T-helper 9 cell (primary cell): ENCODE data around the gene ITGB4.

Experiments
- DNase-seq: peaks from one replicate; pipeline ENCODE4 v3.0.0-alpha.2; 2020

Gene ITGB4

DNA sequence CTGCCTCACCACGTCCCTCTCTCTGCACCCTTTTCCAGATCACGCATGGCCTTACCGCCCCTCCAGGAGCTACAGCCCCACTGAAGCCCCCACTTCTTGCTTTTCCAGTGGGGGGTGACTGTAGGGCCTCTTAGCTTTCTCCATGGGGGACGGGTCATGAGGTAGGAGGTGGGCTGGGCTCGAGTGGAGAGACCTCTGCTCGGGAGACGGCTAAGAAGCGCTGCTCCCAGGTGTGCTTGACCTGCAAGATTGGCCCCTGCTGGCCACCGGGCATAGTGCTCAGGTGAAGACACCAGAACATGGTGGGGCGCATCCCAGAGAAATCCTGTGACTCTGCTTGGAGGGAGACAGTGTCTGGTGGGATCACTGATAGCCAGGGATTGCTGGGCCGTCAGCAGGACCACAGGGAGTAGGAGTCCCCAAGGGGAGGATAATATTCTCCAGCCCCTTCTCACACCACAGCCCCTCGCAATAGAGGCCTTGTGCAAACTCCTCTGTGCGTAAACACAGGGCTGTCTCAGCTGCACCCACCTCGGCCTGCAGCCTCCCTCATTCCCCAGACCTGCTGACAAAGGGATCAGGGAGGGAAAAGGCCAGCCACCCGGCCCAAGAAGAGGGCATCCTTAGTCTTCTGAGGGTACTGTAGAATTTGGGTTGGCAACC, 52.7 kb downstream of the ITGB4 start:
- DNase-seq: no peak

DNA sequence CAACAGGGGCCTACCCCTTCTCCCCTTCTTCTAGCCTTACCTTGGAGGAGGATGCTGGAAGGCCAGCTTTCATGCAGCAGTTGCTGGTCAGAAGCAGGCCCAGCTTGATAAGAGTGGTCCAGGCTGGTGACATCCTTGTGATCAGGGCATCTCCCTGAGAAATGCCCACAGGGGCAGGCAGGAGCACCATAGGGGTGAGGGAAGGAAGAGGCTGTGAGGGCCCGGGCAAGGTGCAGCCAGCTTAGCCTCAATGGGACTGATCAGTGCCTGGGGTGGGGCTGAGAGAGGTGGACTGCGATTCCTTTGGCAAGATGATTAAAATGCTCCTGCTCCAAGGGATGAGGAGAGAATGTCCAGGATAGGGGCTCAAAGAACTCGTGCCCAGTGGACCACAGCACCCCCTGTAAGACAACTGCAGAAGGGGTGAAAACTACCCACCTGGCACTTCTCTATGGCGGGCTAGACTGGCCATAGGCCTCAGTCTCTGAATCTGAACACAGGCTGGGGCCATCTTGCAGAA, 53.3 kb downstream of the ITGB4 start:
- no peak for DNase-seq

DNA sequence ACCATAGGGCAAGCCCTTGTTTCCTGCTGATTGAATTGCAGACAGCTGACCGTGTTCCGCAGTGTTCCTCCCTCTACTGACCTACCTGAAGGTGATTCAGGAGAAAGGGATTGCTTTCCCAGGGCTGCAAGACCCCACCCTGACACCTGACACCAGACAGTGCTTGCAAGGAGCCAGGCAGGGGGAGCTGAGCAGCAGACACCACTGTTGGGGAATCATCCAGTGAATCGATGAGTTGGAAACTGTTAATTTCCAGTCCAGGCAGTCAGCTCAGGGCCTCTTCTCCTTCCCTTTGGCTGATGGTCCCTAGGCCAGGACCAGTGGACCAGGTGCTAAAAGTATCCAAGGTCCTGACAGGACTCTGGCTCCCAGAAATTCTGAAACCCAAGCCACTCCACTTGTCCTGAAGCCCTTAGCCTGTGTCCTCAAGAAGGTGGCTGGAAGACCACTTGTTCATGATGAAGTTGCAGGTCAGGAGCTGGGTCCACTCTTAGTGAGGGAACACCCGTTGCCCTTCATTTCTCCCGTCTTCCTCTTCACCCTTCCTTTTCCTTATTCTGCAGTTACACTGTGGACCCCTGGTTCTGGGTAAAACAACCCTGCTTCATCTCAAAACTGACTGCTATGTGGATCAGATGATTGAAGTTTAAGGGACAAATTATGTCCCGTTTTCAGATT, 53.9 kb downstream of the ITGB4 start:
- no peak for DNase-seq

DNA sequence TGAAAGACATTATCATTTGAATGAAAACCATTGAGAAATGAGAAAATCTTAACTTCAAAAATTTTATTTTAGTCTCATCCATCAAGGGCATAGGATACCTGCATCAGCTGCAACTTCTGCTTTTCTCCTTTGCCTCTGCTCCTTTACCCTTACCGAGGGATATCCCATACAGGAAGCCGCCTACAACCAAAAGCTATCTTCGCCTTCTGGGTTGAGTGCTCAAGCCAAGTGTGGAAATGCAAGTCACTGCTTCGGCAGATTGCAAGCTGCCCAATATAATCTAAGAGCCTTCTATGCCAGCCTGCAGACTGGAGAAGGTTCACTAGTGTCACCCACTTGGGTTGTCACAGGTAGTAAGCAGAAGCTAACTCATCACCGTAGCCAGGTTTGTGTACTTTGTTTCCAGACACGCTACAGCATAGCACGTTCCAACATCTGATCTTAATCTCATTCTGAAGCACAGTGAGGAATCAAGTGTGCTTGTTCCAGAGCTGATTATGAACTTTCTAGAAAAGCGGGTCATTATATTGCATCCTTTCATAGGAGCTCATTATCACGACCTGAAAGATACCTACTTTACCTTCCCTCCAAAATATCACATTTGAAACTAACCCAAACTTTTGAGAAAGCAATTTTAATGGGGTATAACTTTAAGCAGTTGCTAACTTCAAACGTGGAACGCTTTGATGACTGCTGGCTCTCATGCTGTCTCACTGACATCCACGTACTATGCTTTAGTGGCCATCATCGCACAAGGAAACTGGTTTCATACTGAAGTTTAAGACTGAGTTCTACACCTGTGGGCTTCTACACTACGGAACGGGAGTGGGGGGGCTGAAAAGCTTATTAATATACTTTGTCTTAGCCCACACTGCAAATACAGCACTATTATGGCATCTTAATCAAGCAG, 55.4 kb downstream of the ITGB4 start:
- DNase-seq: no peak

- no peak for DNase-seq
These were observed 56.1 kb downstream of the ITGB4 start for GRCh38 chr17:75777296-75777922.

- peak; percentile 16 for DNase-seq
These were observed 57.0 kb downstream of the ITGB4 start for GRCh38 chr17:75778066-75778860.

DNA sequence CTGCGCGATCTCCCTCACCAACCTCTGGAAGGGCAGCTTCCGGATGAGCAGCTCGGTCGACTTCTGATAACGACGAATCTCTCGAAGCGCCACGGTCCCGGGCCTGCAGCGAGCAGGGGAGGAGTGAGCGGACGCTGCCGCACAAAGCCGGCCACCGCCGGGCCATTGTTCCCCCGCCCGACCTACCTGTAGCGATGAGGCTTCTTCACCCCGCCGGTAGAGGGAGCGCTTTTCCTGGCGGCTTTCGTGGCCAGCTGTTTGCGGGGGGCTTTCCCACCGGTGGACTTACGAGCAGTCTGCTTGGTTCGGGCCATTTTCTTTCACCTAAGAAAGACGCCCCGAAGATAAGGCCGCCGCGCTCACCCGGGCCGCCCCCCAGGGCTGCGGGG, 57.6 kb downstream of the ITGB4 start:
- DNase-seq: peak; percentile 64

DNA sequence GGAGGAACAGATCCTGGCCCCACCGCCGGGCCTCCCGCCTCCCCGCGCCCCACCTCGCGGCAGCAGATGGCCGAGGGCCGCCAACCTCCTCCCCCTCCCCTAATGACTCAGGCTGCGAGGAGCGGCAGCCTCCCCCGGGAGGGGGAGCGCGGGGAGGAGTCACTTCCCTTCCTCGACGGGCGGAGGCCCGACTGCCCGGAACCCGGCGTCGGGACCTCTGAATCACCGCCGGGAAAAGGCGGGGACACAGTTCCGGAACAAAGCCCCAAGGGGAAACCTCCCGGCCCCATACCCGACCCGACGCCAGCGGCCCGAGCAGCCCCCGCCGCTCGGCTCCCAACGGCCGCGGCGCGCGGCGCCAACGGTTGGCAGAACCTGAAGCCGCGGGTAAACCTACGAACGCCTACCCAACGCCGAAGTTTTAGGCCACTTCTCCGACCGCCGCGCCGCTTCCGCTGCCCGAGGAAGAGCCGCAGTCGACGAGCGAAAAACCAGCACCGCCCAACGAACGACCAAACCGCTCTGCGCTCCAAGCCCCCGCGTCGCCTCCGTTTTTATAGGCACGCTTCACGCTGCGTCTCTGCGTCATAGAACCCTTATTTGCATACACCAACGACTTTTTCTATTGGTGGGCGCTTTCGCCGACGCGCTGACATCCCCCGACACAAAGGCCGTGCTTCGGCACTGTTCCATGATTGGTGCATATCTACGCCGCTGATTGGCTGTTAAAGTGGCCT, 58.2 kb downstream of the ITGB4 start:
- peak; percentile 83 for DNase-seq

DNA sequence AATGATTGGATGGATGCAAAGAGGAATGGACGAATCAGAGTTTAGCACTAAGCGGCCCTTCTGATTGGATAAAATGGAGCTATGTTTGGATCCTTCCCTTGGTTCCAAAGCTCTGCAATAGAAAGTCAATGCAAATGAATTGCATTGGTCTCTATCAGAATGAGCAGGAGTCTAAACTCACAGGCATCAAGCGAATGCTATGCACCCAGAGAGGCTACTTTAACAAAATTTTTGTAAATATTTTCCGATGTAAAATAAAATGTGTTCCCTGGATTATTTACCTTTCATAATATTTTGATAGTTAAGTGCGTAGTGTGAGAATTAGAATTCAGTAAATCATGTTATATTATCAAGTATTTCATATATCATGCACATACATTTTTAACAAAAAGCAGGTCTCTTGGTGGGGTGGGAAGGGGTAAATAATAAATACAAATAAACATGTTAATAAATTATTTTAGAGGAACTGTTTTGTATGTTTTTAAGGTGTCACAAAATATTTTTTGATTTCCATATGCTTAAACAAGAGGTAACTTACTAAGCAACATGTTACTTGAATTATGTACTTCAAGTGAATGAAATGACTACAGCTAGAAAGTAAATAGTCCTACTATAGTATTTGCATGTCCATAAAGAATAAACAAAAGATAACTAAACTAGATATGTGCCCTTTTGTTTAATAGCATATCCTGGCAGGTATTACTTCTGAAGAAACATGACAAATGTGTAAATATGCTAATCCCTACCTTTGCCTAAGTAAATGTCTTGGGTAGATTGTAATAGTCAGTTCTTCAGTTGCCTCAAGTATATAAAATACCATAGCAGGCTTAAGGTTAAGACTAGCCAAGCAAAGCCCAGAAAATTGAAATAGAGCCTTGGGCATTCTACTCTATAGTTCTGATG, 59.0 kb downstream of the ITGB4 start:
- DNase-seq: no peak

- DNase-seq: no peak
These were observed 62.0 kb downstream of the ITGB4 start for GRCh38 chr17:75783069-75783783.

DNA sequence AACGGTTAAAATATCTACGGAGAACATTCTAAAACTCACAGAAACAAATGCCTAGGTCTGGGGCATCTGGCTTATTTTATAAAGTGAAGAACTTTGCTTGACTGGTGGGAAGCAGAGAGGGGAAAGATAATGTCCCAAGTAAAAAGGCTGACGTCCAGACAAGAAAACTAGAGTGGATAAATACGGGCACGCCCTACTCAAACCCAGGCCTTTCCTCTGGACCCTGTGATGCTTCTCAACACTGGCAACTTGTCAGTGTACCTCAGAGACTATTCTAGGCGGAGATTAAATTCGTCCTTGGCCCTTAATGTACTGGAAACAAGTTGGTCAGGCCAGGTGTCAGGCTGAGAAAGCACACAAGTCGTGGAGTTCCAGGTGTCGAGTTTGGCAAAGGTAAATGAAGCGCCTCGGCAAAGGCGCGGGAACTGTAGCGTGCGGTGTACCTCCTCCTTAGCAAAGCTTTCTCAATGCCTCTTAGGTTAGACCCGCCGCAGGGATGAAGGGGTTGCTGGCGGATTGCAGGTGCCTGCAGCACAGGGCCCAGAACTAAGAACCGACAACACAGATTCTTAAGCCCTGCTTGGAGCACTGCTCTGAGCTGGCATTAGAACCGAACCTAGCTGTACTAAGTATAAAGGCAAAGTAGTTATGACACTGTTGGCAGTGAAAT, 62.7 kb downstream of the ITGB4 start:
- peak; percentile 14 for DNase-seq

GRCh38 chr17:75784473-75785015, 63.3 kb downstream of the ITGB4 start, which contains the start of gene UNK:
UNK (plus strand) TSS chr17:75784806; CDS start chr17:75784881, 75 bp downstream.
- DNase-seq: peak; percentile 87

DNA sequence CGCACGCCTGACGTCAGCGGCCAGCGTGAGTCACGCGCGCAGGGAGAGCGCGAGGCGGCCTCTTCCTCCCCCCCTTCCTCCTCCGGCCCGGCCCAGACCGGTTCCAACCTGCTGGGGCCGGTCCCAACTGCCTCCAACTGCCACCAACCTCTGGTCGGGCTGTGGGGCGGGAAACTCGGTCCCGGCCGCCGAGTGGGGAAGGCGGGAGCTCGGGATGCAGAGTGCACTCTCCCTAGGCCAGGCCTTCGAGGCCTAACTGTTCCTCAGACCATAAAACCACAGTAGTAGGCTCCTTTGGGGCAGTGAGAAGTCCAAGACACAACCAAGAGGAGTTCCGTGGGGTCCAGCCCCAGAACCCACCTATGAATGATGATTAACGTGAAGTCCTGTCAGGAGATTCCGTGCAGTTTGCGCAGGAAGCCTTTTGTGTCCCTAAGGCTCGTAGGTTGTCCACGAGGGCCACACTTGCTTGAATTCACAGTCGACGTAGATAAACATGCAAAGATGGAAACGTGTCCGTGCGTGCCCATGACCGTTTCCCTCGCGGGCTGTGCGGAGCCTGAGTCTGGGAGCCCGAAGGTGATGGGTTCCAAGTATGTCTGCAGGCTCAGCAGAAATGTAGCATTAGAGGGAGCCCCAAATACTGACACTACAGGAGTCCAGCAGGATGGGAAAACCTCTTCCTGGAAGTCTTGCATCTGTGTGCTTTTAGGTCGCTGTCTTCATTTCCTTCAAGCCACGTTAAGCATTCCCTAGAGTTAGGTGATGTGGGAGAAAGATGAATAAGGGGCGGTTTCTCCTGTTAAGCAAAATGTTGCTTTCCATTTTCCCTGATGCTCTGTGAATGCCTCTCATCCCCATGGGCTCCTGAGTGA, 64.0 kb downstream of the ITGB4 start:
- peak; percentile 86 for DNase-seq

DNA sequence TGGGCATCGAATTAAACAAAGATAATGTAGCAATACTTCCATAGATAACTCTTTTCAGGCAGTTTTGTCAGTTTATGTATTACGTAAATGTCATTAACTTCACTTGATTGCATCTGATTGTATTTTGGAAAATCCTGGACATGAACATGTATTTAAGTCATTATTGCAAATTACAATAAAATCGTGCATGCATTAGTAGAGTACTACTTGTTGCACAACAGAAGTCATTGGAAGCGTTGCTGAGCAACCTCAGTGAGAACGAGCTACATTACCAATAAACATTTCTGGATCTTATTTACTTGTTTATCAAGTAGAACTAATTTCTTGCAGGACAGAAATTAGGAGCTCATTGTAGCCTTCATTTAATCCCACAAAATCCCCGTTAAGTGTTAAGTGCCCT, 70.0 kb downstream of the ITGB4 start:
- DNase-seq: no peak

GRCh38 chr17:75793460-75793859, 72.2 kb downstream of the ITGB4 start:
- DNase-seq: no peak

- DNase-seq: no peak
These were observed 74.8 kb downstream of the ITGB4 start for GRCh38 chr17:75795820-75796607.

- no peak for DNase-seq
These were observed 78.1 kb downstream of the ITGB4 start for GRCh38 chr17:75799402-75799801.
